ENCODE data around the gene PLA2G7. TPM values are rescaled to one million over a fixed set of nuclear protein-coding genes. Genes with fewer than 3 reads are reported as not detected.
"Not testable (repeated sequence)": the region's sequence is repeated elsewhere in the genome, so short reads cannot be mapped to it uniquely, and the experiment has no call there.

PLA2G7 gene
- total RNA-seq, 1 donor from 2014 or later: 0.48 TPM

DNA sequence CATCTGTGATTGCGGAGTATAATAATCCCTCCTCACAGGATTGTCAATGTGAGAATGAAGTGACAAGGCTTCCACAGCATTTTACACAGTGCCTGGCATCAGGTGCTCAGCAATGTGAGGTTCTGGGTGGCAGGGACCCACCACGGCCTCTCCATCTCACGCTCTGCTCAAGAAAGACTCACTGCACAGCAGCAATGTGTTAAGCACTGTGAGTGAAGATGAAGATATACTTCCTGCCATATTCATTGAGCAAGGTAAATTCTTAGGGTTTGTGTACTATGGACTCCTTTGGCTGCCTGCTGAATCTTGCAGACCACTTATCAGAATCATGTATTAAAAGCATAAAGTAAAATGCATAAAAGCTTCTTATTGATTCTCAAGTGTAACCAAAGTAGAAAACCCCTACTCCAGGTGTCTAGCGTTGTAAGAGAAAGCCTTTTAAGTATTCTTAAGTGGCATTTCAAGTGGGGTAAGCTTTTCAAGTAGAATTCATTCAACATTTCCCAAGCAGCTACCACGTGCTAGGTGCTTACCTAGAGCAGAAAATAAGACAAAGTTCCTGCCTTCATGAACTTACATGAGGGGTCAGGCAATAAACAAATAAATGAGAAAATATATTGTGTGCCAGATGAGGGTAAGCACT lies 41.0 kb upstream of the PLA2G7 start:
- Histone ChIP-seq H3K9me3 (ENCODE audit: insufficient read depth, low read depth, low read length) (no peaks in the 10 kb centered on the region), H3K36me3 (ENCODE audit: insufficient read depth, low read length) (no peaks in the 10 kb centered on the region), H4K20me1 (ENCODE audit: insufficient read depth, low read length) (no peaks in the 10 kb centered on the region), H3K4me1 (ENCODE audit: insufficient read depth, low read length) (no peaks in the 10 kb centered on the region), H3K9ac (ENCODE audit: low read length) (no peak overlapping the region), H3K27ac (ENCODE audit: low read depth, low read length) (no peak overlapping the region), H3K27me3 (ENCODE audit: insufficient read depth, low read length) (no peaks in the 10 kb centered on the region), H2AFZ (ENCODE audit: low read depth, low read length) (no peak overlapping the region), H3K79me2 (ENCODE audit: insufficient read depth, low read length) (no peaks in the 10 kb centered on the region), H3K4me2 (ENCODE audit: low read length) (no peak overlapping the region), H3K4me3 (ENCODE audit: insufficient read depth, low read depth, low read length) (no peak overlapping the region)
- DNase-seq (ENCODE audit: low read depth) (no peak), FAIRE-seq (no peak)
- Mint-ChIP-seq H3K27ac (ENCODE audit: unreplicated experiment) (no peak overlapping the region), H3K9me3 (ENCODE audit: unreplicated experiment) (peaks cover 4% of the 10 kb centered on the region), H3K4me3 (ENCODE audit: unreplicated experiment) (no peak overlapping the region), H3K4me1 (ENCODE audit: low read depth, unreplicated experiment) (peaks cover 3% of the 10 kb centered on the region), H3K27me3 (ENCODE audit: low read depth, unreplicated experiment) (peaks cover 4% of the 10 kb centered on the region), H3K36me3 (ENCODE audit: low read depth, unreplicated experiment) (no peaks in the 10 kb centered on the region)
- TF ChIP-seq, protein P1, sequence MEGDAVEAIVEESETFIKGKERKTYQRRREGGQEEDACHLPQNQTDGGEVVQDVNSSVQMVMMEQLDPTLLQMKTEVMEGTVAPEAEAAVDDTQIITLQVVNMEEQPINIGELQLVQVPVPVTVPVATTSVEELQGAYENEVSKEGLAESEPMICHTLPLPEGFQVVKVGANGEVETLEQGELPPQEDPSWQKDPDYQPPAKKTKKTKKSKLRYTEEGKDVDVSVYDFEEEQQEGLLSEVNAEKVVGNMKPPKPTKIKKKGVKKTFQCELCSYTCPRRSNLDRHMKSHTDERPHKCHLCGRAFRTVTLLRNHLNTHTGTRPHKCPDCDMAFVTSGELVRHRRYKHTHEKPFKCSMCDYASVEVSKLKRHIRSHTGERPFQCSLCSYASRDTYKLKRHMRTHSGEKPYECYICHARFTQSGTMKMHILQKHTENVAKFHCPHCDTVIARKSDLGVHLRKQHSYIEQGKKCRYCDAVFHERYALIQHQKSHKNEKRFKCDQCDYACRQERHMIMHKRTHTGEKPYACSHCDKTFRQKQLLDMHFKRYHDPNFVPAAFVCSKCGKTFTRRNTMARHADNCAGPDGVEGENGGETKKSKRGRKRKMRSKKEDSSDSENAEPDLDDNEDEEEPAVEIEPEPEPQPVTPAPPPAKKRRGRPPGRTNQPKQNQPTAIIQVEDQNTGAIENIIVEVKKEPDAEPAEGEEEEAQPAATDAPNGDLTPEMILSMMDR (IDR thresholded peaks at IDR 0.05; ENCODE audit: insufficient read depth, low read depth, low read length): no peak
- TF ChIP-seq EZH2 (IDR thresholded peaks at IDR 0.05; ENCODE audit: insufficient read depth, low read length): no peak

DNA sequence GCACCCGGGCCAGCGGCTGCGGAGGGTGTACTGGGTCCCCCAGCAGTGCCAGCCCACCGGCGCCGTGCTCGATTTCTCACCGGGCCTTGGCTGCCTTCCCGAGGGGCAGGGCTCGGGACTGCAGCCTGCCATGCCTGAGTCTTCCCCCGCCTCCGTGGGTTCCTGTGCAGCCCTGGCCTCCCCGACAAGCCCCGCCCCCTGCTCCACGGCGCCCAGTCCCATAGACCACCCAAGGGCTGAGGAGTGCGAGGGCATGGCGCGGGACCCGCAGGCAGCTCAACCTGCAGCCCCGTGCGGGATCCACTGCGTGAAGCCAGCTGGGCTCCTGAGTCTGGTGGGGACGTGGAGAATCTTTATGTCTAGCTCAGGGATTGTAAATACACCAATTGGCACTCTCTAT lies 39.6 kb upstream of the PLA2G7 start:
- not testable (repeated sequence) for H3K27me3 Mint-ChIP-seq (ENCODE audit: low read depth, unreplicated experiment); FAIRE-seq

DNA sequence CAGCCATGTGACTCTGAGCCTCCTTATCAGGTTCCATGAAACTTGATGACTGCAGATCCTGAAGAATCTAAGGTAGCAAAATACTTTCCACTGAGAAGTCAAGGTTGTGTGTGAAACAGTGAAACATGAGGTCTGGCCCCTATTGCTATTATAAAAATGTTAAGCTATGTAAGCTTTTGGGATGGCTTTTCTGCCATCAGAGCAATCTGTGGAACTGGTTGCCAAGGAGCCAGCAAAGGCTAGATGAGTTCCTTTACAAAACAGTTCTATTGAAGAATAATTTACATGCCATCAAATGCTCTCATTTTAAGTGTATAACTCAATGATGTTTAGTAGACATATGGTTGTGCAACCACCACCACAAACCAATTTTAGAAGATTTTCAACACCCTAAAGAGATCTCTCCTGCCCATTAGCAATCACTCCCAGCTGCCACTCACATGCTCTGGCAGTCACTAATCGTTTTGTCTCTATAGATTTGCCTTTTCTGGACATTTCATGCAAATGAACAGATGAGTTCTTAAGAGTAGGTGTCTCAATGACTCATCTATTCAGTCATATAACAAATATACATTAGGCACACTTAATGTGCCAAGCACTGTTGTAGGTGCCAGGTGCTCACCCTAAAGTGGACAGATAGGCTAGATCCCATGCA lies 38.2 kb upstream of the PLA2G7 start:
- FAIRE-seq: no peak
- TF ChIP-seq, protein P1 (IDR thresholded peaks at IDR 0.05; ENCODE audit: insufficient read depth, low read depth, low read length): no peak
- no peak for TF ChIP-seq EZH2 (IDR thresholded peaks at IDR 0.05; ENCODE audit: insufficient read depth, low read length)
- no peaks in the 10 kb centered on the region for H3K36me3 Mint-ChIP-seq (ENCODE audit: low read depth, unreplicated experiment)

More for the DNA sequence above, 39.6 kb upstream of the PLA2G7 start:
- H3K79me2 ChIP-seq (ENCODE audit: insufficient read depth, low read length); H3K4me3 ChIP-seq (ENCODE audit: insufficient read depth, low read depth, low read length); H3K4me1 Mint-ChIP-seq (ENCODE audit: low read depth, unreplicated experiment); H3K4me3 Mint-ChIP-seq (ENCODE audit: unreplicated experiment); H3K4me1 ChIP-seq (ENCODE audit: insufficient read depth, low read length); H3K9ac ChIP-seq (ENCODE audit: low read length); H3K36me3 ChIP-seq (ENCODE audit: insufficient read depth, low read length); DNase-seq (ENCODE audit: low read depth); H3K27ac Mint-ChIP-seq (ENCODE audit: unreplicated experiment); H3K27ac ChIP-seq (ENCODE audit: low read depth, low read length); H3K27me3 ChIP-seq (ENCODE audit: insufficient read depth, low read length); H2AFZ ChIP-seq (ENCODE audit: low read depth, low read length); H4K20me1 ChIP-seq (ENCODE audit: insufficient read depth, low read length); H3K9me3 ChIP-seq (ENCODE audit: insufficient read depth, low read depth, low read length); H3K9me3 Mint-ChIP-seq (ENCODE audit: unreplicated experiment); H3K4me2 ChIP-seq (ENCODE audit: low read length); H3K36me3 Mint-ChIP-seq (ENCODE audit: low read depth, unreplicated experiment): not testable (repeated sequence)

More for the DNA sequence above, 38.2 kb upstream of the PLA2G7 start:
- Histone ChIP-seq H3K27me3 (ENCODE audit: insufficient read depth, low read length) (no peaks in the 10 kb centered on the region), H3K79me2 (ENCODE audit: insufficient read depth, low read length) (no peaks in the 10 kb centered on the region), H3K27ac (ENCODE audit: low read depth, low read length) (no peak overlapping the region), H2AFZ (ENCODE audit: low read depth, low read length) (no peak overlapping the region), H3K4me1 (ENCODE audit: insufficient read depth, low read length) (no peaks in the 10 kb centered on the region), H3K9me3 (ENCODE audit: insufficient read depth, low read depth, low read length) (no peaks in the 10 kb centered on the region), H4K20me1 (ENCODE audit: insufficient read depth, low read length) (no peaks in the 10 kb centered on the region), H3K9ac (ENCODE audit: low read length) (no peak overlapping the region), H3K4me3 (ENCODE audit: insufficient read depth, low read depth, low read length) (no peak overlapping the region), H3K36me3 (ENCODE audit: insufficient read depth, low read length) (no peaks in the 10 kb centered on the region), H3K4me2 (ENCODE audit: low read length) (no peak overlapping the region)
- H3K27ac Mint-ChIP-seq (ENCODE audit: unreplicated experiment): no peak overlapping the region
- no peak for DNase-seq (ENCODE audit: low read depth)
- H3K4me3 Mint-ChIP-seq (ENCODE audit: unreplicated experiment): no peak overlapping the region
- peaks cover 3% of the 10 kb centered on the region for H3K4me1 Mint-ChIP-seq (ENCODE audit: low read depth, unreplicated experiment)
- peaks cover 4% of the 10 kb centered on the region for H3K9me3 Mint-ChIP-seq (ENCODE audit: unreplicated experiment)
- peaks cover 4% of the 10 kb centered on the region for H3K27me3 Mint-ChIP-seq (ENCODE audit: low read depth, unreplicated experiment)

All from astrocyte (in vitro differentiated cells and primary cell).